ENCODE measurements around the gene ABHD6.
"Not testable (repeated sequence)": the region's sequence is repeated elsewhere in the genome, so short reads cannot be mapped to it uniquely, and the experiment has no call there.

Gene ABHD6

DNA sequence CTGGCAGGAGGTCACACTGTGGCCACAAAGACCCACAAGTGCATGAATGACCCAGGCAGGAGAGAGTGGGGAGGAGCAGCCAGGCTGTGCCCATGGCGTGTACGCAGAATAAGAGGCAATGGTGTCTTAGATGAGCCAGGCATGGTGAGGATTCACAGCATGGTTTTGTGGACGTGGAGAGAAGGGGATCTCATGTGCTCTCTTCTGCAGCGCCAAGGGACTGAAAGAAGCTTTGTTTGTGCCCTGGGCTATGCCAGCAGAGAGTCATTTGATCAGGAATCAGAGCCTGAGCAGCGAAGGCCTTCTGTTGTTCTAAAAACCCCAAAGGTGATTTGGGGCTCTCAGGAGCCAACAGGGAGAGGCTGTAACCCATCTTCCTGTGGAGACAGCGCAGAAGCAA lies 49.8 kb downstream of the ABHD6 start:
- H3K4me1 Mint-ChIP-seq: peaks cover 16% of the 10 kb centered on the region
- DNase-seq: no peak
- no peak overlapping the region for H3K4me3 Mint-ChIP-seq
- H3K27ac Mint-ChIP-seq: no peak overlapping the region
- peaks cover 46% of the 10 kb centered on the region for H3K36me3 Mint-ChIP-seq (ENCODE audit: low read depth)
- peaks cover 27% of the 10 kb centered on the region for H3K9me3 Mint-ChIP-seq
- H3K27me3 Mint-ChIP-seq (ENCODE audit: low read depth, poor library complexity): peaks cover 6% of the 10 kb centered on the region
- TF ChIP-seq, protein P1, sequence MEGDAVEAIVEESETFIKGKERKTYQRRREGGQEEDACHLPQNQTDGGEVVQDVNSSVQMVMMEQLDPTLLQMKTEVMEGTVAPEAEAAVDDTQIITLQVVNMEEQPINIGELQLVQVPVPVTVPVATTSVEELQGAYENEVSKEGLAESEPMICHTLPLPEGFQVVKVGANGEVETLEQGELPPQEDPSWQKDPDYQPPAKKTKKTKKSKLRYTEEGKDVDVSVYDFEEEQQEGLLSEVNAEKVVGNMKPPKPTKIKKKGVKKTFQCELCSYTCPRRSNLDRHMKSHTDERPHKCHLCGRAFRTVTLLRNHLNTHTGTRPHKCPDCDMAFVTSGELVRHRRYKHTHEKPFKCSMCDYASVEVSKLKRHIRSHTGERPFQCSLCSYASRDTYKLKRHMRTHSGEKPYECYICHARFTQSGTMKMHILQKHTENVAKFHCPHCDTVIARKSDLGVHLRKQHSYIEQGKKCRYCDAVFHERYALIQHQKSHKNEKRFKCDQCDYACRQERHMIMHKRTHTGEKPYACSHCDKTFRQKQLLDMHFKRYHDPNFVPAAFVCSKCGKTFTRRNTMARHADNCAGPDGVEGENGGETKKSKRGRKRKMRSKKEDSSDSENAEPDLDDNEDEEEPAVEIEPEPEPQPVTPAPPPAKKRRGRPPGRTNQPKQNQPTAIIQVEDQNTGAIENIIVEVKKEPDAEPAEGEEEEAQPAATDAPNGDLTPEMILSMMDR (IDR thresholded peaks at IDR 0.05): no peak

DNA sequence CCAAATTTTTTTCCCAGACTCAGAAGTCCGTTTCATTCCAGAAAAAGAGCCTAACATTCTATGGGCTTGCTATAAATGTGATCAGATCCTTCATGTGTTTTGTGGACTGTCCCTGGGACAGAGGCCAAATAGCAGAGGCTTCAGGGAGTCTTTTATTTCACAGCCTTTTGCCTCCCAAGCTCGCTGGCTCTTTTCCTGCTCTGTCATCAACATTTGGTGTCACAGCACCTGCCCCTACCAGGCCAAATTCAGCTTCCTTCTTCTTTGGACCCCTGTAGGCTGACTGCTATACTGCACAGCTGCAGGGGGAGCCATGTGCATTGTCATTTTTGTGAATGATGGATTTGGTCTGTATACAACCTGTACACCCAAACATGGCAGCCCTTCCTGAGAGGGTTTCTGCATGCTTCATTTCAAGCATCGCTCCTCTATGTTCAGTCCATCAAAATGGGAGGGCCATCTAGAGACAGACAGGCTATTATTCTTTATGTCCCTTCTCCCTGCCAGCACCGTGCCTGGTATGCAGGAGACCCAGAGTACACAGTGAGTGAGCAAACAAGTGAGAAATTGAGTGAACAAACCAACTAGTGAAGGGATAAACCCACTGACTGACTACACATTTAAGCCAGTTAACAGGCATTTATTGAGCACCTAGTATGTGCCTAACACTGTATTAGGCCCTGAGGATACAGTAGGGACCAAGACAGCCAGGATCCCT lies 50.6 kb downstream of the ABHD6 start:
- H3K4me3 Mint-ChIP-seq: no peak overlapping the region
- peaks cover 27% of the 10 kb centered on the region for H3K9me3 Mint-ChIP-seq
- TF ChIP-seq, protein P1 (IDR thresholded peaks at IDR 0.05): no peak
- peaks cover 6% of the 10 kb centered on the region for H3K27me3 Mint-ChIP-seq (ENCODE audit: low read depth, poor library complexity)
- H3K36me3 Mint-ChIP-seq (ENCODE audit: low read depth): peaks cover 41% of the 10 kb centered on the region
- no peak for DNase-seq
- H3K27ac Mint-ChIP-seq: no peak overlapping the region
- H3K4me1 Mint-ChIP-seq: peaks cover 16% of the 10 kb centered on the region

DNA sequence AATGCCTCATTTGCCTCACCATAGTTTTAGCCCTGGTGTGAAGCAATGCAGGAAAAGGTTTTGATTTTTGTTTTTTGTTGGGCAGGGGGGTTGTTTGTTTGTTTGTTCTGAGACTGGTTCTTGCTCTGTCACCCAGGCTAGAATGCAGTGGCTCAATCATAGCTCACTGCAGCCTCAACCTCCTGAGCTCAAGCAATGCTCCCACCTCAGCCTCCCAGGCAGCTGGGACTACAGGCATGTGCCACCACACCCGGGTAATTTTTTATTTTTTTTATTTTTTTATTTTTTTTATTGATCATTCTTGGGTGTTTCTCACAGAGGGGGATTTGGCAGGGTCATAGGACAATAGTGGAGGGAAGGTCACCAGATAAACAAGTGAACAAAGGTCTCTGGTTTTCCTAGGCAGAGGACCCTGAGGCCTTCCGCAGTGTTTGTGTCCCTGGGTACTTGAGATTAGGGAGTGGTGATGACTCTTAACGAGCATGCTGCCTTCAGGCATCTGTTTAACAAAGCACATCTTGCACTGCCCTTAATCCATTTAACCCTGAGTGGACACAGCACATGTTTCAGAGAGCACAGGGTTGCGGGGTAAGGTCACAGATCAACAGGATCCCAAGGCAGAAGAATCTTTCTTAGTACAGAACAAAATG lies 51.5 kb downstream of the ABHD6 start:
- not testable (repeated sequence) for H3K27me3 Mint-ChIP-seq (ENCODE audit: low read depth, poor library complexity); H3K27ac Mint-ChIP-seq; DNase-seq; H3K4me3 Mint-ChIP-seq
- Mint-ChIP-seq H3K4me1 (peaks cover 16% of the 10 kb centered on the region), H3K9me3 (peaks cover 27% of the 10 kb centered on the region), H3K36me3 (ENCODE audit: low read depth) (peaks cover 44% of the 10 kb centered on the region)

DNA sequence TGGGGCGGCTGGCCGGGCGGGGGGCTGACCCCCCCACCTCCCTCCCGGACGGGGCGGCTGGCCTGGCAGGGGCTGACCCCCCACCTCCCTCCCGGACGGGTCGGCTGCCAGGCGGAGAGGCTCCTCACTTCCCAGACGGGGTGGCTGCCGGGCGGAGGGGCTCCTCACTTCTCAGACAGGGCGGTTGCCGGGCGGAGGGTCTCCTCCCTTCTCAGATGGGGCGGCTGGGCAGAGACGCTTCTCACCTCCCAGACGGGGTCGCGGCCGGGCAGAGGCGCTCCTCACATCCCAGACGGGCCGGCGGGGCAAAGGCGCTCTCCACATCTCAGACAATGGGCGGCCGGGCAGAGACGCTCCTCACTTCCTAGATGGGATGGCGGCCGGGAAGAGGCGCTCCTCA lies 52.9 kb downstream of the ABHD6 start:
- DNase-seq; H3K4me3 Mint-ChIP-seq; H3K27me3 Mint-ChIP-seq (ENCODE audit: low read depth, poor library complexity); H3K4me1 Mint-ChIP-seq; H3K27ac Mint-ChIP-seq: not testable (repeated sequence)
- Mint-ChIP-seq H3K36me3 (ENCODE audit: low read depth) (peaks cover 44% of the 10 kb centered on the region), H3K9me3 (peaks cover 33% of the 10 kb centered on the region)

DNA sequence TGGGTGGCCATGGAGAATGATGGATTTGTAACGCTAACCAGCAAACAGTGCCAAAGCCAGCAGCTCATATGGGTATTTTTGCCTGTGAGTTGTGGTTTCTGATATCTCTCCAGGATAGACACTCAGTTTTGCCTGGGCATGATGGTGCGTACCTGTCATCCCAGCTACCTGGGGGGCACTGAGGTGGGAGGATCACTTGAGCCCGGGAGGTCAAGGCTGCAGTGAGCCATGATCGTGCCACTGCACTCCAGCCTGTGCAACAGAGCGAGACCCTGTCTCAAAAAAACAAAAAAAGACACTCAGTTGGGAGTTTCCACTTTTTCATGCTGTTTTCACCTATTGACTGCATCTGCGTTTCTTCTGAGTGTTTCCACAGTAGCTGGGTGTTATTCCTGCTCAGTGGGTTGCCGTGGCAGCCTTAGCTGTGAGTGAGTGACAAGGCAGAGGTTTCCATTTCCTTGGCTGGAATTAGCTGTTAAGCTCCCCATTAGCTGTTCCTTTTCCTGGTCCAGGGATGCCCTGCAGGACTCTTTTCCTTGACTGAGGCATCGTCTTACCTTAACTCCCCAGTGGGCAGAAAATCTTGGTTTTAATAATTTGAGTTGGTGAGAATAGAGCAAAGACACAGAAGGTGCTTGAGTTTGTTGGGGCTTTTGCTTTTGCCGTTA lies 54.2 kb downstream of the ABHD6 start:
- H3K4me3 Mint-ChIP-seq: no peak overlapping the region
- peaks cover 33% of the 10 kb centered on the region for H3K9me3 Mint-ChIP-seq
- H3K27me3 Mint-ChIP-seq (ENCODE audit: low read depth, poor library complexity): peaks cover 10% of the 10 kb centered on the region
- H3K27ac Mint-ChIP-seq: peak overlapping the region; percentile 92
- TF ChIP-seq, protein P1 (IDR thresholded peaks at IDR 0.05): no peak
- H3K4me1 Mint-ChIP-seq: peaks cover 10% of the 10 kb centered on the region
- DNase-seq: no peak
- H3K36me3 Mint-ChIP-seq (ENCODE audit: low read depth): peaks cover 38% of the 10 kb centered on the region

DNA sequence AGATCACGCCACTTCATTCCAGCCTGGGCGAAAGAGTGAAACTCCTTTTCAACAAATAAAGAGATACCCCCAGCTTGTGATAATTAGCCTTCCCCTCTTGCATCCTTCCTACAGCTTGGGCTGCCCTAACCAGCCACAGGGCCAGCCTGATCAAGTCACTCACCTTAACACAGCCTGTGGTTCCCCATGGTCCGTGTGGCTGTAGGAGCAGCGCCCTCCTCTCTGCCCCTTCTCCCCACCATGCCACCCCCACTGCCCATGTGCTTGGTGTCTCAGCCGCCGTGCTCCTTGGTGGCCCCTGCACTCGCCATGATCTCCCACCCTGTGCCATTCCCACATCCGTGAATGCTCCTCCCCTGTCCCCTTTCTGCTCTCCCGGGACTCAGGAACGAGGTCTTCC lies 55.3 kb downstream of the ABHD6 start:
- Mint-ChIP-seq H3K27me3 (ENCODE audit: low read depth, poor library complexity) (peaks cover 9% of the 10 kb centered on the region), H3K36me3 (ENCODE audit: low read depth) (peaks cover 36% of the 10 kb centered on the region), H3K27ac (no peak overlapping the region)

More for the DNA sequence above, 55.3 kb downstream of the ABHD6 start:
- H3K9me3 Mint-ChIP-seq: peaks cover 33% of the 10 kb centered on the region
- H3K4me1 Mint-ChIP-seq: peaks cover 10% of the 10 kb centered on the region
- no peak overlapping the region for H3K4me3 Mint-ChIP-seq
- DNase-seq: no peak
- TF ChIP-seq, protein P1 (IDR thresholded peaks at IDR 0.05): no peak

All from nephron progenitor cell (in vitro differentiated cells).